GM18502 (cell line): ENCODE data around the gene ABHD16B.
A peak's percentile ranks its signal among the peaks of the same experiment; 100 is the strongest.
"Not testable (repeated sequence)": the region's sequence is repeated elsewhere in the genome, so short reads cannot be mapped to it uniquely, and the experiment has no call there.

Experiments
- ATAC-seq: cut with Tn5 transposase; IDR thresholded peaks from one replicate; pipeline ENCODE4 v1.9.1; 2021; ENCODE audit warnings: mild to moderate bottlenecking; ENCODE audit not compliant: unreplicated experiment, poor library complexity

ABHD16B gene

GRCh38 chr20:63833776-63834490 lies 27.4 kb upstream of the ABHD16B start:
- ATAC-seq: no peak

GRCh38 chr20:63834491-63834880 lies 26.8 kb upstream of the ABHD16B start:
- no peak for ATAC-seq

GRCh38 chr20:63835021-63835858 lies 26.1 kb upstream of the ABHD16B start:
- no peak for ATAC-seq

- no peak for ATAC-seq
These were observed 24.6 kb upstream of the ABHD16B start for GRCh38 chr20:63836458-63837344.

GRCh38 chr20:63837479-63837878 lies 23.8 kb upstream of the ABHD16B start:
- ATAC-seq: no peak

GRCh38 chr20:63839620-63840019 lies 21.7 kb upstream of the ABHD16B start:
- ATAC-seq: no peak

- no peak for ATAC-seq
These were observed 20.9 kb upstream of the ABHD16B start for GRCh38 chr20:63840405-63840828.

- no peak for ATAC-seq
These were observed 19.0 kb upstream of the ABHD16B start for GRCh38 chr20:63842258-63842657.

GRCh38 chr20:63843222-63843621 lies 18.1 kb upstream of the ABHD16B start:
- ATAC-seq: no peak

GRCh38 chr20:63843778-63844177 lies 17.5 kb upstream of the ABHD16B start:
- no peak for ATAC-seq

- ATAC-seq: no peak
These were observed 16.7 kb upstream of the ABHD16B start for GRCh38 chr20:63844511-63844991.

- ATAC-seq: no peak
These were observed 15.0 kb upstream of the ABHD16B start for GRCh38 chr20:63846128-63846771.

GRCh38 chr20:63846888-63847236 lies 14.4 kb upstream of the ABHD16B start:
- no peak for ATAC-seq

GRCh38 chr20:63847237-63848002 lies 13.9 kb upstream of the ABHD16B start:
- no peak for ATAC-seq

- ATAC-seq: no peak
These were observed 13.0 kb upstream of the ABHD16B start for GRCh38 chr20:63848003-63848911.

- peak; percentile 78 for ATAC-seq
These were observed 10.4 kb upstream of the ABHD16B start for GRCh38 chr20:63850689-63851547.

- not testable (repeated sequence) for ATAC-seq
These were observed 9.8 kb upstream of the ABHD16B start for GRCh38 chr20:63851548-63851943.

- ATAC-seq: not testable (repeated sequence)
These were observed 7.6 kb upstream of the ABHD16B start for GRCh38 chr20:63853733-63854068.
